H9 (cell line): ENCODE measurements around the gene PPP1R26. TPM values are rescaled to one million over a fixed set of nuclear protein-coding genes. Genes with fewer than 3 reads are reported as not detected.

Experiments used
- DNase-seq: peaks from one replicate; pipeline ENCODE4 v3.0.0-alpha.2; 2017
- H2AFZ ChIP-seq: one replicate; pipeline ENCODE4 v1.6.1; 2013; ENCODE audit warnings: mild to moderate bottlenecking, low read length, control low read depth, moderate library complexity
- H2AK5ac ChIP-seq: 2 replicates; pipeline ENCODE4 v1.6.1; 2013; ENCODE audit warnings: low read length, control low read depth, mixed read lengths; ENCODE audit not compliant: insufficient read length
- H2BK120ac ChIP-seq: one replicate; pipeline ENCODE4 v1.6.1; 2013; ENCODE audit warnings: low read depth, mild to moderate bottlenecking, low read length, control low read depth, inconsistent platforms; ENCODE audit not compliant: poor library complexity, severe bottlenecking
- H2BK12ac ChIP-seq: 2 replicates; pipeline ENCODE4 v1.6.1; 2013; ENCODE audit warnings: low read length, control low read depth, mixed read lengths, low read depth; ENCODE audit not compliant: insufficient read length
- H2BK15ac ChIP-seq: 2 replicates; pipeline ENCODE4 v1.6.1; 2013; ENCODE audit warnings: low read depth, low read length, control low read depth
- H2BK20ac ChIP-seq: one replicate; pipeline ENCODE4 v1.6.1; 2013; ENCODE audit warnings: low read depth, mild to moderate bottlenecking, low read length, control low read depth, inconsistent platforms; ENCODE audit not compliant: poor library complexity, severe bottlenecking
- H2BK5ac ChIP-seq: 2 replicates; pipeline ENCODE4 v1.6.1; 2013; ENCODE audit warnings: low read length, control low read depth, mixed read lengths; ENCODE audit not compliant: insufficient read length
- H3K14ac ChIP-seq: 2 replicates; pipeline ENCODE4 v1.6.1; 2013; ENCODE audit warnings: low read length, control low read depth; ENCODE audit not compliant: insufficient read depth
- H3K18ac ChIP-seq: 2 replicates; pipeline ENCODE4 v1.6.1; 2013; ENCODE audit warnings: low read depth, mild to moderate bottlenecking, mixed read lengths, low read length, control low read depth; ENCODE audit not compliant: insufficient read length
- H3K23ac ChIP-seq: 2 replicates; pipeline ENCODE4 v1.6.1; 2013; ENCODE audit warnings: low read length, control low read depth, mixed read lengths, low read depth; ENCODE audit not compliant: insufficient read length
- H3K23me2 ChIP-seq: 2 replicates; pipeline ENCODE4 v1.6.1; 2013; ENCODE audit warnings: low read depth, mild to moderate bottlenecking, mixed read lengths, low read length, control low read depth; ENCODE audit not compliant: insufficient read length, poor library complexity, severe bottlenecking
- H3K27ac ChIP-seq: 2 replicates; pipeline ENCODE4 v1.5.1; 2013; ENCODE audit warnings: low read length, control low read depth, mixed read lengths, low read depth; ENCODE audit not compliant: insufficient read length
- H3K27me3 ChIP-seq: 2 replicates; pipeline ENCODE4 v1.6.1; 2013; ENCODE audit warnings: low read length, control low read depth, inconsistent platforms; ENCODE audit not compliant: insufficient read depth
- H3K4ac ChIP-seq: 2 replicates; pipeline ENCODE4 v1.6.1; 2013; ENCODE audit warnings: low read depth, mild to moderate bottlenecking, control low read depth, inconsistent platforms, low read length, moderate library complexity
- H3K4me1 ChIP-seq: 2 replicates; pipeline ENCODE4 v1.6.1; 2013; ENCODE audit warnings: low read length, control low read depth, inconsistent platforms; ENCODE audit not compliant: insufficient read depth
- H3K4me2 ChIP-seq: 2 replicates; pipeline ENCODE4 v1.6.1; 2013; ENCODE audit warnings: low read length, control low read depth, mixed read lengths; ENCODE audit not compliant: insufficient read length, insufficient read depth
- H3K56ac ChIP-seq: 2 replicates; pipeline ENCODE4 v1.6.1; 2013; ENCODE audit warnings: low read depth, mild to moderate bottlenecking, mixed read lengths, low read length, control low read depth; ENCODE audit not compliant: insufficient read length
- H3K79me1 ChIP-seq: 2 replicates; pipeline ENCODE4 v1.6.1; 2013; ENCODE audit warnings: low read depth, mild to moderate bottlenecking, moderate library complexity, low read length, control low read depth, inconsistent platforms; ENCODE audit not compliant: insufficient read depth, poor library complexity, severe bottlenecking
- H3K79me2 ChIP-seq: 2 replicates; pipeline ENCODE4 v1.6.1; 2013; ENCODE audit warnings: low read length, control low read depth, inconsistent platforms; ENCODE audit not compliant: insufficient read depth
- H3K9ac ChIP-seq: 2 replicates; pipeline ENCODE4 v1.6.1; 2013; ENCODE audit warnings: low read length, control low read depth, mixed read lengths; ENCODE audit not compliant: insufficient read length; ENCODE audit errors: extremely low read depth
- H3K9me3 ChIP-seq: one replicate; pipeline ENCODE4 v1.6.1; 2013; ENCODE audit warnings: low read depth, low read length, inconsistent platforms; ENCODE audit not compliant: control insufficient read depth
- H3T11ph ChIP-seq: one replicate; pipeline ENCODE4 v1.6.1; 2013; ENCODE audit warnings: mild to moderate bottlenecking, low read length, control low read depth, inconsistent platforms
- H4K20me1 ChIP-seq: one replicate; pipeline ENCODE4 v1.6.1; 2013; ENCODE audit not compliant: control insufficient read depth, insufficient read length, insufficient read depth
- H4K5ac ChIP-seq: 2 replicates; pipeline ENCODE4 v1.6.1; 2013; ENCODE audit warnings: low read depth, mild to moderate bottlenecking, mixed read lengths, low read length, control low read depth; ENCODE audit not compliant: insufficient read length
- H4K8ac ChIP-seq: replicated peaks from 2 replicates; pipeline ENCODE4 v1.6.1; 2013; ENCODE audit warnings: low read length, control low read depth, mixed read lengths, low read depth; ENCODE audit not compliant: insufficient read length
- H4K91ac ChIP-seq: 2 replicates; pipeline ENCODE4 v1.6.1; 2013; ENCODE audit warnings: low read depth, mild to moderate bottlenecking, moderate library complexity, mixed read lengths, low read length, control low read depth; ENCODE audit not compliant: insufficient read length
- H3K27ac Mint-ChIP-seq, 3 experiments: 2 replicates in 2 of 3; 3 replicates in 1 of 3; pipeline ENCODE4 v1.8.0; 2020 to 2021; ENCODE audit warnings: mixed read lengths in 3 of 3, mild to moderate bottlenecking in 1 of 3, moderate library complexity in 1 of 3
- H3K27me3 Mint-ChIP-seq: 2 replicates; pipeline ENCODE4 v1.8.0; 2021; ENCODE audit warnings: low read depth, mild to moderate bottlenecking, moderate library complexity, mixed read lengths
- H3K36me3 Mint-ChIP-seq, 3 experiments: 2 replicates in 2 of 3; 3 replicates in 1 of 3; pipeline ENCODE4 v1.8.0; 2020 to 2021; ENCODE audit warnings: low read depth in 3 of 3, mixed read lengths in 3 of 3; ENCODE audit not compliant: insufficient read depth in 1 of 3
- H3K4me1 Mint-ChIP-seq, 2 experiments: 2 replicates each; pipeline ENCODE4 v1.8.0; 2020; ENCODE audit warnings: mixed read lengths in 2 of 2
- H3K4me3 Mint-ChIP-seq, 2 experiments: 2 replicates in 1 of 2; 3 replicates in 1 of 2; pipeline ENCODE4 v1.8.0; 2020 to 2021; ENCODE audit warnings: mild to moderate bottlenecking in 2 of 2, mixed read lengths in 2 of 2, moderate library complexity in 1 of 2
- H3K9me3 Mint-ChIP-seq, 2 experiments: 2 replicates in 1 of 2; 3 replicates in 1 of 2; pipeline ENCODE4 v1.8.0; 2020; ENCODE audit warnings: mild to moderate bottlenecking in 2 of 2, mixed read lengths in 2 of 2, moderate library complexity in 1 of 2
- CTCF ChIP-seq: fragments of 200-600 bp; sonication (generic); conservative IDR thresholded peaks from 3 replicates; pipeline ENCODE4 v1.8.0; 2021; ENCODE audit warnings: antibody characterized with exemption, mild to moderate bottlenecking
- WGBS: extraction: QIAGEN DNeasy Blood & Tissue Kit; methylation state at CpG from one replicate; pipeline ENCODE4 v1.1.7; 2013; ENCODE audit warnings: missing lambda C conversion rate, low lambda C conversion rate, mixed read lengths; ENCODE audit not compliant: insufficient read length; ENCODE audit errors: extremely low coverage; 5-methylcytosine and 5-hydroxymethylcytosine counted together
- total RNA-seq: library from RNA; stranded (reverse); gene quantifications from 2 replicates; pipeline ENCODE4 v1.2.1, GENCODE V29; 2021

PPP1R26 gene
- total RNA-seq, 1 experiment from 2014 or later, result 38.0 TPM

- H3K23me2 ChIP-seq, result peaks cover 6% of the 10 kb centered on the region
- H3K27me3 ChIP-seq, result no peaks in the 10 kb centered on the region
- H3K9ac ChIP-seq, result no peak overlapping the region
- H3K79me2 ChIP-seq, result no peaks in the 10 kb centered on the region; the same call in 1 of the 2 replicates
- H2AFZ ChIP-seq, result no peak overlapping the region
- no peak overlapping the region for H3K14ac ChIP-seq
- H2BK5ac ChIP-seq, result no peak overlapping the region
- no peak overlapping the region for H3K4ac ChIP-seq
- peaks cover 8 to 17% of the 10 kb centered on the region in 2 experiments for H3K4me1 Mint-ChIP-seq
- H2BK120ac ChIP-seq, result no peak overlapping the region
- H3K23ac ChIP-seq, result no peak overlapping the region
- H3K4me3 Mint-ChIP-seq, result peak overlapping the region; percentile 73 to 87
- WGBS, result no CpG with 5 or more reads among the region's 10 CpGs
- peaks cover 3% of the 10 kb centered on the region for H3K79me1 ChIP-seq
- H3K9me3 ChIP-seq, result no peaks in the 10 kb centered on the region
- no peak overlapping the region for H2BK15ac ChIP-seq
- H4K5ac ChIP-seq, result no peak overlapping the region
- H3K27ac Mint-ChIP-seq, result no peak overlapping the region
- TF ChIP-seq CTCF, result no peak
- peak; percentile 24 for DNase-seq
- no peak overlapping the region for H2BK12ac ChIP-seq
- no peak overlapping the region for H3K4me2 ChIP-seq
- no peaks in the 10 kb centered on the region; a peak in 1 of 5 replicates for H3K9me3 Mint-ChIP-seq
- H4K91ac ChIP-seq, result no peak overlapping the region
- no peak overlapping the region for H4K8ac ChIP-seq
- no peak overlapping the region for H3T11ph ChIP-seq
- H3K36me3 Mint-ChIP-seq, result peaks cover 0 to 11% (median 7%) of the 10 kb centered on the region in 3 experiments; a peak in 4 of 7 replicates
- H2AK5ac ChIP-seq, result no peak overlapping the region
- no peak overlapping the region for H2BK20ac ChIP-seq
- no peaks in the 10 kb centered on the region; the same call in 1 of the 2 replicates for H3K4me1 ChIP-seq
- H3K27ac ChIP-seq, result no peak overlapping the region
- H3K56ac ChIP-seq, result no peak overlapping the region
- H3K18ac ChIP-seq, result no peak overlapping the region
- H3K27me3 Mint-ChIP-seq, result no peaks in the 10 kb centered on the region; the same call in none of the 2 replicates
- no peaks in the 10 kb centered on the region for H4K20me1 ChIP-seq
Observed at GRCh38 chr9:135478191-135478590, 1.4 kb upstream of the PPP1R26 start.
